Prostate gland (tissue), 2 donors: ENCODE data around the gene BCAS3. TPM values are rescaled to one million over a fixed set of nuclear protein-coding genes. Genes with fewer than 3 reads are reported as not detected.
"Not testable (repeated sequence)": the region's sequence is repeated elsewhere in the genome, so short reads cannot be mapped to it uniquely, and the experiment has no call there.

Source experiments
- DNase-seq: peaks from one replicate; pipeline ENCODE4 v3.0.0-alpha.2; 2019; ENCODE audit warnings: low spot score
- H3K27ac ChIP-seq, 2 donors: fragments of 200-600 bp; sonication (generic); 2 replicates each; pipeline ENCODE4 v1.5.1; 2017 to 2019
- H3K27me3 ChIP-seq: fragments of 200-600 bp; sonication (generic); replicated peaks from 2 replicates; pipeline ENCODE4 v1.5.1; 2019; ENCODE audit not compliant: insufficient read depth
- H3K36me3 ChIP-seq, 2 donors: fragments of 200-600 bp; sonication (generic); 1 replicate in 1 of 2; 2 replicates in 1 of 2; pipeline versions ENCODE4 v1.5.1 to v1.8.1; 2017 to 2019
- H3K4me1 ChIP-seq: fragments of 200-600 bp; sonication (generic); replicated peaks from 2 replicates; pipeline ENCODE4 v1.5.1; 2019
- H3K4me3 ChIP-seq, 2 donors: fragments of 200-600 bp; sonication (generic); 2 replicates each; pipeline ENCODE4 v1.5.1; 2017 to 2019
- H3K9me3 ChIP-seq: fragments of 200-600 bp; sonication (generic); 2 replicates; pipeline ENCODE4 v1.5.1; 2017
- CTCF ChIP-seq, 4 experiments: fragments of 200-600 bp in 2 of 4; fragments of 450-650 bp in 2 of 4; sonication (generic) in 2 of 4; IDR thresholded peaks; 1 replicate in 3 of 4; 2 replicates in 1 of 4; pipeline ENCODE4 v1.5.1; 2016 to 2019; ENCODE audit warnings: antibody characterized with exemption in 4 of 4, mild to moderate bottlenecking in 2 of 4, moderate library complexity in 2 of 4
- POLR2A ChIP-seq: fragments of 450-650 bp; IDR thresholded peaks from one replicate; pipeline ENCODE4 v1.6.1; 2016; ENCODE audit warnings: antibody characterized with exemption, mild to moderate bottlenecking
- POLR2AphosphoS5 ChIP-seq: sonication (generic); formaldehyde crosslinking; IDR thresholded peaks from one replicate; pipeline ENCODE4 v1.6.1; 2017; ENCODE audit warnings: antibody characterized with exemption
- WGBS: methylation state at CpG from one replicate; pipeline ENCODE4 v1.1.5; 2018; 5-methylcytosine and 5-hydroxymethylcytosine counted together
- intact Hi-C: fragments of 100-400 bp; cut with DNase I; formaldehyde crosslinking; loops from one replicate; pipeline ENCODE4 v1.14.2; 2022
- total RNA-seq, 2 donors: library from RNA; depleted of rRNA; stranded (reverse); fragments of >200 nt; gene quantifications; one replicate each; pipeline ENCODE4 v1.1.0, GENCODE V29; 2016

Gene BCAS3
- total RNA-seq, 2 donors from 2014 or later = 57.8 to 93.9 TPM

GRCh38 chr17:60995680-60996079 lies 318.0 kb downstream of the BCAS3 start:
- Histone ChIP-seq H3K27me3 (no peaks in the 10 kb centered on the region), H3K36me3 (no peaks in the 10 kb centered on the region), H3K4me1 (no peaks in the 10 kb centered on the region), H3K9me3 (no peaks in the 10 kb centered on the region), H3K27ac (no peak overlapping the region), H3K4me3 (no peak overlapping the region)
- intact Hi-C loops = loop anchor here (10.0 kb wide), 1 partner anchor 271 kb away; no protein-coding TSS in a partner anchor
- TF ChIP-seq CTCF (IDR thresholded peaks at IDR 0.05) (no peak), POLR2AphosphoS5 (no peak), POLR2A (no peak)
- DNase-seq = no peak

GRCh38 chr17:61000911-61001310 lies 323.3 kb downstream of the BCAS3 start:
- Histone ChIP-seq H3K36me3 (no peaks in the 10 kb centered on the region), H3K27ac (no peak overlapping the region), H3K9me3 (no peaks in the 10 kb centered on the region), H3K27me3 (no peaks in the 10 kb centered on the region), H3K4me1 (no peaks in the 10 kb centered on the region), H3K4me3 (no peak overlapping the region)
- 47% methylated on average over 2 of the region's 2 CpGs for WGBS
- TF ChIP-seq POLR2A (no peak), POLR2AphosphoS5 (no peak), CTCF (IDR thresholded peaks at IDR 0.05) (no peak)
- DNase-seq = no peak
- intact Hi-C loops = loop anchor here (5.0 to 10.0 kb wide), 2 partner anchors 244 to 406 kb away; no protein-coding TSS in a partner anchor

GRCh38 chr17:61002316-61002736 lies 324.7 kb downstream of the BCAS3 start:
- Histone ChIP-seq H3K27ac (no peak overlapping the region), H3K4me3 (no peak overlapping the region), H3K36me3 (no peaks in the 10 kb centered on the region), H3K9me3 (no peaks in the 10 kb centered on the region), H3K27me3 (no peaks in the 10 kb centered on the region), H3K4me1 (no peaks in the 10 kb centered on the region)
- intact Hi-C loops = loop anchor here (5.0 to 10.0 kb wide), 2 partner anchors 242 to 405 kb away; no protein-coding TSS in a partner anchor
- no peak for DNase-seq
- TF ChIP-seq POLR2AphosphoS5 (no peak), CTCF (IDR thresholded peaks at IDR 0.05) (peak; percentile 14 to 66 (median 57)), POLR2A (no peak)
- WGBS = 0% methylated on average over 1 of the region's 1 CpG

GRCh38 chr17:61005358-61005757 lies 327.7 kb downstream of the BCAS3 start:
- H3K4me3 ChIP-seq = no peak overlapping the region
- WGBS = 88% methylated on average over 5 of the region's 5 CpGs
- H3K9me3 ChIP-seq = no peaks in the 10 kb centered on the region
- intact Hi-C loops = loop anchor here (2.0 to 10.0 kb wide), 2 partner anchors 239 to 385 kb away; no protein-coding TSS in a partner anchor
- H3K27me3 ChIP-seq = no peaks in the 10 kb centered on the region
- H3K36me3 ChIP-seq = no peaks in the 10 kb centered on the region
- no peak for DNase-seq
- TF ChIP-seq POLR2AphosphoS5 = no peak
- TF ChIP-seq CTCF (IDR thresholded peaks at IDR 0.05) = no peak
- TF ChIP-seq POLR2A = no peak
- H3K27ac ChIP-seq = no peak overlapping the region
- H3K4me1 ChIP-seq = no peaks in the 10 kb centered on the region

GRCh38 chr17:61005958-61006357 lies 328.3 kb downstream of the BCAS3 start:
- not testable (repeated sequence) for H3K4me1 ChIP-seq, H3K27me3 ChIP-seq, H3K36me3 ChIP-seq, DNase-seq, H3K27ac ChIP-seq, H3K9me3 ChIP-seq, H3K4me3 ChIP-seq
- intact Hi-C loops = loop anchor here (2.0 to 10.0 kb wide), 2 partner anchors 239 to 385 kb away; no protein-coding TSS in a partner anchor
- WGBS = 100% methylated on average over 3 of the region's 3 CpGs
